B cell (primary cell): ENCODE results near the gene RNU11.

ENCODE experiments used
- CTCF ChIP-seq: fragments of 200-600 bp; IDR thresholded peaks from one replicate; pipeline ENCODE4 v1.8.0; 2022; ENCODE audit warnings: antibody characterized with exemption, mild to moderate bottlenecking
- EZH2 ChIP-seq: IDR thresholded peaks from 2 replicates; pipeline ENCODE4 v1.6.1; 2012; ENCODE audit warnings: borderline replicate concordance, low read depth, mild to moderate bottlenecking, moderate library complexity, low read length; ENCODE audit not compliant: insufficient read depth, poor library complexity, severe bottlenecking

- TF ChIP-seq CTCF (no peak), EZH2 (no peak)
These were observed 46.7 kb upstream of the RNU11 start for GRCh38 chr1:28601696-28602095.
